Lower lobe of right lung (tissue), 2 donors: ENCODE measurements around the gene CCDC178. TPM values are rescaled to one million over a fixed set of nuclear protein-coding genes. Genes with fewer than 3 reads are reported as not detected.

Experiments used
- ATAC-seq, 2 donors: fragments of 200-7000 bp; cut with Tn5 transposase; one replicate each; pipeline ENCODE4 v1.9.1; 2020 to 2022; ENCODE audit warnings: mild to moderate bottlenecking in 2 of 2, moderate library complexity in 2 of 2
- DNase-seq: peaks from one replicate; pipeline ENCODE4 v3.0.0-alpha.2; 2020
- H3K27ac ChIP-seq: fragments of 200-600 bp; one replicate; pipeline ENCODE4 v1.8.0; 2022
- H3K27me3 ChIP-seq: fragments of 200-600 bp; one replicate; pipeline ENCODE4 v1.8.0; 2022; ENCODE audit warnings: low read depth
- H3K36me3 ChIP-seq: fragments of 200-600 bp; one replicate; pipeline ENCODE4 v1.8.0; 2022; ENCODE audit warnings: mild to moderate bottlenecking
- H3K4me1 ChIP-seq: fragments of 200-600 bp; one replicate; pipeline ENCODE4 v1.8.0; 2022
- H3K4me3 ChIP-seq: fragments of 200-600 bp; one replicate; pipeline ENCODE4 v1.8.0; 2022; ENCODE audit warnings: mild to moderate bottlenecking
- H3K9me3 ChIP-seq: fragments of 200-600 bp; one replicate; pipeline ENCODE4 v1.8.0; 2022
- CTCF ChIP-seq: fragments of 200-600 bp; IDR thresholded peaks from one replicate; pipeline ENCODE4 v1.8.0; 2022; ENCODE audit warnings: antibody characterized with exemption, mild to moderate bottlenecking
- intact Hi-C: fragments of 100-400 bp; cut with DNase I; formaldehyde crosslinking; loops from one replicate; pipeline ENCODE4 v1.11.0; 2022
- total RNA-seq: library from RNA; stranded (reverse); fragmentation: NEBNext Ultra II Directional; extraction: Animal tissue kit (Norgen Biotek cat#: 25700); gene quantifications from one replicate; pipeline ENCODE4 v1.2.1, GENCODE V29; 2021
- donor health status: DM: no; HTN: yes; CAD: no; lungs with severe emphysema.

Gene CCDC178
- total RNA-seq, 1 donor from 2014 or later = not detected

GRCh38 chr18:33467531-33467930, 27.0 kb upstream of the CCDC178 start:
- no peak for DNase-seq
- ATAC-seq = no peak
- no peak for TF ChIP-seq CTCF
- no peaks in the 10 kb centered on the region for H3K36me3 ChIP-seq
- no peaks in the 10 kb centered on the region for H3K27me3 ChIP-seq
- H3K4me1 ChIP-seq = no peaks in the 10 kb centered on the region
- H3K9me3 ChIP-seq = no peaks in the 10 kb centered on the region
- H3K4me3 ChIP-seq = no peak overlapping the region
- H3K27ac ChIP-seq = no peak overlapping the region
- intact Hi-C loops = no loop called here

- intact Hi-C loops = no loop called here
Measured at GRCh38 chr18:33466822-33467221, 26.3 kb upstream of the CCDC178 start.

GRCh38 chr18:33460681-33461080, 20.2 kb upstream of the CCDC178 start:
- no peak for TF ChIP-seq CTCF
- ATAC-seq (no peak), DNase-seq (no peak)
- H3K36me3 ChIP-seq = no peaks in the 10 kb centered on the region
- no peaks in the 10 kb centered on the region for H3K27me3 ChIP-seq
- no peaks in the 10 kb centered on the region for H3K4me1 ChIP-seq
- intact Hi-C loops = no loop called here
- no peak overlapping the region for H3K4me3 ChIP-seq
- H3K9me3 ChIP-seq = no peaks in the 10 kb centered on the region
- H3K27ac ChIP-seq = no peak overlapping the region

More at GRCh38 chr18:33466822-33467221, 26.3 kb upstream of the CCDC178 start:
- H3K9me3 ChIP-seq = no peaks in the 10 kb centered on the region
- H3K4me3 ChIP-seq = no peak overlapping the region
- DNase-seq = no peak
- H3K4me1 ChIP-seq = no peaks in the 10 kb centered on the region
- ATAC-seq = no peak
- no peaks in the 10 kb centered on the region for H3K27me3 ChIP-seq
- H3K27ac ChIP-seq = no peak overlapping the region
- no peak for TF ChIP-seq CTCF
- no peaks in the 10 kb centered on the region for H3K36me3 ChIP-seq

- no peaks in the 10 kb centered on the region for H3K27me3 ChIP-seq
Measured at GRCh38 chr18:33459612-33460011, 19.1 kb upstream of the CCDC178 start.

GRCh38 chr18:33446604-33447003, 6.1 kb upstream of the CCDC178 start:
- Histone ChIP-seq H3K27ac (no peak overlapping the region), H3K4me3 (no peak overlapping the region), H3K27me3 (no peaks in the 10 kb centered on the region), H3K4me1 (no peaks in the 10 kb centered on the region), H3K9me3 (no peaks in the 10 kb centered on the region), H3K36me3 (no peaks in the 10 kb centered on the region)
- ATAC-seq (no peak), DNase-seq (no peak)
- TF ChIP-seq CTCF = no peak
- intact Hi-C loops = no loop called here

More at GRCh38 chr18:33459612-33460011, 19.1 kb upstream of the CCDC178 start:
- DNase-seq = no peak
- Histone ChIP-seq H3K36me3 (no peaks in the 10 kb centered on the region), H3K27ac (no peak overlapping the region), H3K4me1 (no peaks in the 10 kb centered on the region), H3K9me3 (no peaks in the 10 kb centered on the region), H3K4me3 (no peak overlapping the region)
- no peak for ATAC-seq
- no peak for TF ChIP-seq CTCF
- intact Hi-C loops = no loop called here

GRCh38 chr18:33444709-33445108, 4.2 kb upstream of the CCDC178 start:
- Histone ChIP-seq H3K36me3 (no peaks in the 10 kb centered on the region), H3K4me1 (peaks cover 2% of the 10 kb centered on the region), H3K27me3 (no peaks in the 10 kb centered on the region), H3K9me3 (no peaks in the 10 kb centered on the region), H3K4me3 (no peak overlapping the region), H3K27ac (no peak overlapping the region)
- TF ChIP-seq CTCF = no peak
- ATAC-seq (no peak), DNase-seq (no peak)
- intact Hi-C loops = no loop called here
